ENCODE measurements around the gene RPL36A. TPM values are rescaled to one million over a fixed set of nuclear protein-coding genes. Genes with fewer than 3 reads are reported as not detected.

Gene RPL36A
- total and polyA plus RNA-seq, 4 donors = 123 to 519 (median 379) TPM

DNA sequence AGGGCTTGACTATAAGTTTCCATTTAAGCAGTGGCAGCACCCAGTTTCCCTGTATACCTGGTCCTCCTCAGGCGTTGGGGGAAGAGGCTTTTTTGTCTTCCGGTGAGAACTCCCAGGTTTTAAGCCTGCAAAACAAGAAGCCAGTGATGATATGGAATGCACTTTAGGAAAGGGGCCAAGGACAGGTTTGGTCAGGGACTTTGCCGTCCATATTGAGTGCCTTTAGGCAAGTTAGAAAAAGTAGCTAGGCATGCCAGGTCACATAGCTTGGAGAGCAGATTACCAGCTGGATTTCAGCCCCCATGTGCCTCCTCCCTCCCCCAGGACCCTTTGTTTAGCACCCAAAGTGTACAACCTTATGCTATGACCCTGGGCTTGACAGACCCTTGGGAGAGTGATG lies 28.7 kb upstream of the RPL36A start:
- no peak for DNase-seq (ENCODE audit: low spot score)
- no peaks in the 10 kb centered on the region for H3K27me3 ChIP-seq (ENCODE audit: control insufficient read depth in 4 of 4, insufficient read depth in 4 of 4, low read length in 3 of 4)
- no peaks in the 10 kb centered on the region for H3K9me3 ChIP-seq (ENCODE audit: control insufficient read depth in 4 of 4, low read length in 3 of 4)
- 86% methylated on average over 3 of the region's 3 CpGs for WGBS
- no peak overlapping the region for H3K9ac ChIP-seq (ENCODE audit: low read depth in 1 of 2, low read length in 2 of 2)
- no peak overlapping the region for H3K4me3 ChIP-seq (ENCODE audit: low read depth in 1 of 3, low read length in 3 of 3)
- no peak overlapping the region for H3K27ac ChIP-seq (ENCODE audit: low read depth in 1 of 2, low read length in 2 of 2)
- TF ChIP-seq, protein P1, sequence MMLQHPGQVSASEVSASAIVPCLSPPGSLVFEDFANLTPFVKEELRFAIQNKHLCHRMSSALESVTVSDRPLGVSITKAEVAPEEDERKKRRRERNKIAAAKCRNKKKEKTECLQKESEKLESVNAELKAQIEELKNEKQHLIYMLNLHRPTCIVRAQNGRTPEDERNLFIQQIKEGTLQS (IDR thresholded peaks at IDR 0.05) = no peak
- TF ChIP-seq, protein P2, sequence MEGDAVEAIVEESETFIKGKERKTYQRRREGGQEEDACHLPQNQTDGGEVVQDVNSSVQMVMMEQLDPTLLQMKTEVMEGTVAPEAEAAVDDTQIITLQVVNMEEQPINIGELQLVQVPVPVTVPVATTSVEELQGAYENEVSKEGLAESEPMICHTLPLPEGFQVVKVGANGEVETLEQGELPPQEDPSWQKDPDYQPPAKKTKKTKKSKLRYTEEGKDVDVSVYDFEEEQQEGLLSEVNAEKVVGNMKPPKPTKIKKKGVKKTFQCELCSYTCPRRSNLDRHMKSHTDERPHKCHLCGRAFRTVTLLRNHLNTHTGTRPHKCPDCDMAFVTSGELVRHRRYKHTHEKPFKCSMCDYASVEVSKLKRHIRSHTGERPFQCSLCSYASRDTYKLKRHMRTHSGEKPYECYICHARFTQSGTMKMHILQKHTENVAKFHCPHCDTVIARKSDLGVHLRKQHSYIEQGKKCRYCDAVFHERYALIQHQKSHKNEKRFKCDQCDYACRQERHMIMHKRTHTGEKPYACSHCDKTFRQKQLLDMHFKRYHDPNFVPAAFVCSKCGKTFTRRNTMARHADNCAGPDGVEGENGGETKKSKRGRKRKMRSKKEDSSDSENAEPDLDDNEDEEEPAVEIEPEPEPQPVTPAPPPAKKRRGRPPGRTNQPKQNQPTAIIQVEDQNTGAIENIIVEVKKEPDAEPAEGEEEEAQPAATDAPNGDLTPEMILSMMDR (IDR thresholded peaks at IDR 0.05; ENCODE audit: low read depth, low read length, missing input control) = no peak
- TF ChIP-seq FOXA1 (IDR thresholded peaks at IDR 0.05) (no peak), FOXA2 (IDR thresholded peaks at IDR 0.05) (no peak), RXRA (IDR thresholded peaks at IDR 0.05) (no peak), SP1 (IDR thresholded peaks at IDR 0.05) (no peak), HNF4A (conservative IDR thresholded peaks at IDR 0.05) (no peak), JUND (IDR thresholded peaks at IDR 0.05) (no peak), HNF4G (IDR thresholded peaks at IDR 0.05) (no peak), EGR1 (IDR thresholded peaks at IDR 0.05; ENCODE audit: low read depth in 2 of 2) (no peak), TAF1 (conservative IDR thresholded peaks at IDR 0.05) (no peak), GABPA (IDR thresholded peaks at IDR 0.05 in 1 of 2, conservative IDR thresholded peaks at IDR 0.05 in 1 of 2) (no peak), NR2F2 (IDR thresholded peaks at IDR 0.05) (no peak), RAD21 (IDR thresholded peaks at IDR 0.05) (no peak)
- TF ChIP-seq, protein P3, sequence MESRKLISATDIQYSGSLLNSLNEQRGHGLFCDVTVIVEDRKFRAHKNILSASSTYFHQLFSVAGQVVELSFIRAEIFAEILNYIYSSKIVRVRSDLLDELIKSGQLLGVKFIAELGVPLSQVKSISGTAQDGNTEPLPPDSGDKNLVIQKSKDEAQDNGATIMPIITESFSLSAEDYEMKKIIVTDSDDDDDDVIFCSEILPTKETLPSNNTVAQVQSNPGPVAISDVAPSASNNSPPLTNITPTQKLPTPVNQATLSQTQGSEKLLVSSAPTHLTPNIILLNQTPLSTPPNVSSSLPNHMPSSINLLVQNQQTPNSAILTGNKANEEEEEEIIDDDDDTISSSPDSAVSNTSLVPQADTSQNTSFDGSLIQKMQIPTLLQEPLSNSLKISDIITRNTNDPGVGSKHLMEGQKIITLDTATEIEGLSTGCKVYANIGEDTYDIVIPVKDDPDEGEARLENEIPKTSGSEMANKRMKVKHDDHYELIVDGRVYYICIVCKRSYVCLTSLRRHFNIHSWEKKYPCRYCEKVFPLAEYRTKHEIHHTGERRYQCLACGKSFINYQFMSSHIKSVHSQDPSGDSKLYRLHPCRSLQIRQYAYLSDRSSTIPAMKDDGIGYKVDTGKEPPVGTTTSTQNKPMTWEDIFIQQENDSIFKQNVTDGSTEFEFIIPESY (IDR thresholded peaks at IDR 0.05) = no peak
- TF ChIP-seq, protein P4, sequence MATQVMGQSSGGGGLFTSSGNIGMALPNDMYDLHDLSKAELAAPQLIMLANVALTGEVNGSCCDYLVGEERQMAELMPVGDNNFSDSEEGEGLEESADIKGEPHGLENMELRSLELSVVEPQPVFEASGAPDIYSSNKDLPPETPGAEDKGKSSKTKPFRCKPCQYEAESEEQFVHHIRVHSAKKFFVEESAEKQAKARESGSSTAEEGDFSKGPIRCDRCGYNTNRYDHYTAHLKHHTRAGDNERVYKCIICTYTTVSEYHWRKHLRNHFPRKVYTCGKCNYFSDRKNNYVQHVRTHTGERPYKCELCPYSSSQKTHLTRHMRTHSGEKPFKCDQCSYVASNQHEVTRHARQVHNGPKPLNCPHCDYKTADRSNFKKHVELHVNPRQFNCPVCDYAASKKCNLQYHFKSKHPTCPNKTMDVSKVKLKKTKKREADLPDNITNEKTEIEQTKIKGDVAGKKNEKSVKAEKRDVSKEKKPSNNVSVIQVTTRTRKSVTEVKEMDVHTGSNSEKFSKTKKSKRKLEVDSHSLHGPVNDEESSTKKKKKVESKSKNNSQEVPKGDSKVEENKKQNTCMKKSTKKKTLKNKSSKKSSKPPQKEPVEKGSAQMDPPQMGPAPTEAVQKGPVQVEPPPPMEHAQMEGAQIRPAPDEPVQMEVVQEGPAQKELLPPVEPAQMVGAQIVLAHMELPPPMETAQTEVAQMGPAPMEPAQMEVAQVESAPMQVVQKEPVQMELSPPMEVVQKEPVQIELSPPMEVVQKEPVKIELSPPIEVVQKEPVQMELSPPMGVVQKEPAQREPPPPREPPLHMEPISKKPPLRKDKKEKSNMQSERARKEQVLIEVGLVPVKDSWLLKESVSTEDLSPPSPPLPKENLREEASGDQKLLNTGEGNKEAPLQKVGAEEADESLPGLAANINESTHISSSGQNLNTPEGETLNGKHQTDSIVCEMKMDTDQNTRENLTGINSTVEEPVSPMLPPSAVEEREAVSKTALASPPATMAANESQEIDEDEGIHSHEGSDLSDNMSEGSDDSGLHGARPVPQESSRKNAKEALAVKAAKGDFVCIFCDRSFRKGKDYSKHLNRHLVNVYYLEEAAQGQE (IDR thresholded peaks at IDR 0.05) = no peak
- peaks cover 0 to 2% (median 0%) of the 10 kb centered on the region in 4 donors for H3K36me3 ChIP-seq (ENCODE audit: control insufficient read depth in 4 of 4, insufficient read depth in 3 of 4, low read depth in 1 of 4, low read length in 3 of 4)
- no peaks in the 10 kb centered on the region for H3K4me1 ChIP-seq (ENCODE audit: control insufficient read depth in 4 of 4, insufficient read depth in 4 of 4, low read length in 3 of 4)

DNA sequence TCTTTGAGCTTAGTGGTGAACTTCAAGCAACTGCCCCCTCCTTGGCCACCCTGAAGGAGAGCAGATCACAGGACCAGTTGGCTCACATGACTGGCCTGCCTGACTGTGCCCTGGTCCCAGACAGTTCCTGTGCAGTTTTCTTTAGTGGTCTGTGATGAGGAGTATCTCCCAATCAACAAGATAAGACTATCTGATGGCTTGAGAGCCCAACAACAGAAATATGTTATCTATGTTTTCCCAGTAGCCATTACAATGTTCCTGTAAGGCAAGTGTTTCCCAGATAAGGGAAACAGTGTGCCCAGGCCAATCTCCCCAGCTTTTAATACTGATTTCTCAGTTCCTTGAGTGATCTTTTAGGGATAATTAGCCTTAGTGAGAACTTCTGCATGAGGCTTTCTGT lies 28.1 kb upstream of the RPL36A start:
- Histone ChIP-seq H3K9ac (ENCODE audit: low read depth in 1 of 2, low read length in 2 of 2) (no peak overlapping the region), H3K9me3 (ENCODE audit: control insufficient read depth in 4 of 4, low read length in 3 of 4) (no peaks in the 10 kb centered on the region), H3K4me1 (ENCODE audit: control insufficient read depth in 4 of 4, insufficient read depth in 4 of 4, low read length in 3 of 4) (no peaks in the 10 kb centered on the region), H3K4me3 (ENCODE audit: low read depth in 1 of 3, low read length in 3 of 3) (no peak overlapping the region), H3K36me3 (ENCODE audit: control insufficient read depth in 4 of 4, insufficient read depth in 3 of 4, low read depth in 1 of 4, low read length in 3 of 4) (peaks cover 0 to 2% (median 0%) of the 10 kb centered on the region in 4 donors), H3K27ac (ENCODE audit: low read depth in 1 of 2, low read length in 2 of 2) (no peak overlapping the region), H3K27me3 (ENCODE audit: control insufficient read depth in 4 of 4, insufficient read depth in 4 of 4, low read length in 3 of 4) (no peaks in the 10 kb centered on the region)
- DNase-seq (ENCODE audit: low spot score) = no peak
- TF ChIP-seq GABPA (IDR thresholded peaks at IDR 0.05 in 1 of 2, conservative IDR thresholded peaks at IDR 0.05 in 1 of 2) (no peak), RXRA (IDR thresholded peaks at IDR 0.05) (no peak), JUND (IDR thresholded peaks at IDR 0.05) (no peak)
- TF ChIP-seq, protein P1 (IDR thresholded peaks at IDR 0.05) = no peak
- TF ChIP-seq, protein P2 (IDR thresholded peaks at IDR 0.05; ENCODE audit: low read depth, low read length, missing input control) = no peak
- TF ChIP-seq, protein P3 (IDR thresholded peaks at IDR 0.05) = no peak
- TF ChIP-seq, protein P5, sequence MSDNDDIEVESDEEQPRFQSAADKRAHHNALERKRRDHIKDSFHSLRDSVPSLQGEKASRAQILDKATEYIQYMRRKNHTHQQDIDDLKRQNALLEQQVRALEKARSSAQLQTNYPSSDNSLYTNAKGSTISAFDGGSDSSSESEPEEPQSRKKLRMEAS (IDR thresholded peaks at IDR 0.05) = no peak

Measured in liver (tissue), 9 donors.